ENCODE measurements around the gene FXYD4. TPM values are rescaled to one million over a fixed set of nuclear protein-coding genes. Genes with fewer than 3 reads are reported as not detected.

Gene FXYD4
- total and polyA plus RNA-seq, 2 of the 8 experiments (the other 6 are each of a cell fraction or from before 2014, with no cell fraction given) = not detected

GRCh38 chr10:43340619-43341018 lies 30.8 kb upstream of the FXYD4 start:
- Histone ChIP-seq H3K9me3 (ENCODE audit: insufficient read depth in 2 of 2, low read depth in 1 of 2, low read length in 1 of 2) (no peaks in the 10 kb centered on the region), H3K23ac (ENCODE audit: insufficient read length) (no peak overlapping the region), H3K23me2 (ENCODE audit: low read depth, low read length) (no peaks in the 10 kb centered on the region), H4K91ac (replicated peaks; ENCODE audit: insufficient read length, low read length) (no peak overlapping the region), H3K4me3 (ENCODE audit: extremely low read depth in 1 of 4, insufficient read depth in 2 of 4, low read depth in 3 of 4, low read length in 4 of 4) (no peak overlapping the region), H3K56ac (replicated peaks; ENCODE audit: insufficient read length, low read depth, low read length) (no peak overlapping the region), H3K36me3 (ENCODE audit: control insufficient read depth in 2 of 4, insufficient read depth in 4 of 4, low read length in 3 of 4) (no peaks in the 10 kb centered on the region), H3K27me3 (replicated peaks in 1 of 4; ENCODE audit: control insufficient read depth in 3 of 4, extremely low read depth in 1 of 4, insufficient read depth in 3 of 4, low read length in 3 of 4) (no peaks in the 10 kb centered on the region), H3K79me1 (ENCODE audit: low read depth, low read length) (no peaks in the 10 kb centered on the region), H2BK15ac (ENCODE audit: low read length) (peak overlapping the region; percentile 88; the same call in 1 of the 2 replicates), H2BK5ac (ENCODE audit: low read depth, low read length) (no peak overlapping the region), H2AK5ac (ENCODE audit: low read depth, low read length) (peak overlapping the region; percentile 48; the same call in 1 of the 2 replicates), H3K79me2 (ENCODE audit: control insufficient read depth in 1 of 2, insufficient read depth in 2 of 2, low read length in 2 of 2) (no peaks in the 10 kb centered on the region), H2BK20ac (ENCODE audit: low read length) (peak overlapping the region; percentile 72; the same call in 1 of the 2 replicates), H3K14ac (ENCODE audit: insufficient read length) (no peak overlapping the region), H2AFZ (ENCODE audit: low read length) (no peak overlapping the region), H4K5ac (ENCODE audit: insufficient read length, low read depth, low read length) (no peak overlapping the region), H3K27ac (ENCODE audit: low read depth, low read length) (no peak overlapping the region), H3K4me1 (replicated peaks in 1 of 4; ENCODE audit: control insufficient read depth in 3 of 4, insufficient read depth in 4 of 4, low read length in 3 of 4) (peaks cover 4 to 11% (median 7%) of the 10 kb centered on the region in 4 experiments), H4K8ac (ENCODE audit: extremely low read depth, insufficient read depth, low read length) (no peak overlapping the region), H2BK12ac (ENCODE audit: low read depth, low read length) (peak overlapping the region; percentile 87; the same call in 1 of the 2 replicates), H4K20me1 (replicated peaks in 1 of 2; ENCODE audit: control insufficient read depth in 1 of 2, insufficient read depth in 2 of 2, low read length in 2 of 2) (no peaks in the 10 kb centered on the region), H3K18ac (ENCODE audit: extremely low read depth, low read length) (peak overlapping the region; percentile 48), H2BK120ac (replicated peaks; ENCODE audit: low read depth, low read length) (peak overlapping the region; percentile 43), H3K9ac (replicated peaks in 1 of 4; ENCODE audit: extremely low read depth in 1 of 4, low read depth in 3 of 4, low read length in 3 of 4) (no peak overlapping the region), H3K4me2 (ENCODE audit: insufficient read depth in 1 of 2, low read depth in 2 of 2, low read length in 2 of 2) (no peak overlapping the region), H3K4ac (replicated peaks; ENCODE audit: insufficient read length, low read depth, low read length) (no peak overlapping the region)
- DNase-seq (ENCODE audit: low read depth in 1 of 2, low spot score in 2 of 2) (no peak), FAIRE-seq (no peak)
- POLR2A ChIA-PET (ENCODE audit: partially characterized antibody) = interaction anchor here (0.7 kb wide), 1 partner anchor 63 kb away, joined by 3 read pairs; no protein-coding TSS in a partner anchor
- CTCF ChIA-PET (ENCODE audit: partially characterized antibody) = interaction anchor here (0.8 to 3.2 kb wide), 6 partner anchors 9 to 136 kb away, joined by 3 to 17 read pairs (median 4); no protein-coding TSS in a partner anchor
- WGBS, 2 experiments (ENCODE audit: extremely low coverage in 1 of 2, insufficient coverage in 1 of 2, insufficient read length in 1 of 2, insufficient replicate concordance in 2 of 2, low coverage in 1 of 2, low lambda C conversion rate in 2 of 2, missing lambda C conversion rate in 1 of 2) = 92% methylated on average over 9 of the region's 9 CpGs; no CpG with 5 or more reads in 1 of the 2 experiments
- TF ChIP-seq HDAC2 (IDR thresholded peaks at IDR 0.05; ENCODE audit: borderline replicate concordance in 1 of 2, low read depth in 2 of 2, low read length in 2 of 2) = no peak
- TF ChIP-seq CTBP2 (IDR thresholded peaks at IDR 0.05; ENCODE audit: borderline replicate concordance, insufficient read depth, insufficient read length, low read length) = no peak
- TF ChIP-seq KDM5A (IDR thresholded peaks at IDR 0.05; ENCODE audit: low read length) = no peak
- no peak for TF ChIP-seq NRF1 (IDR thresholded peaks at IDR 0.05; ENCODE audit: low read depth, low read length)
- TF ChIP-seq YY1 (IDR thresholded peaks at IDR 0.05; ENCODE audit: low read depth, low read length) = no peak
- TF ChIP-seq CHD1 (IDR thresholded peaks at IDR 0.05; ENCODE audit: low read depth, low read length) = no peak
- TF ChIP-seq EGR1 (IDR thresholded peaks at IDR 0.05; ENCODE audit: borderline replicate concordance, low read depth, low read length) = no peak
- no peak for TF ChIP-seq GTF2F1 (IDR thresholded peaks at IDR 0.05; ENCODE audit: borderline replicate concordance, low read depth, low read length)
- no peak for TF ChIP-seq RFX5 (IDR thresholded peaks at IDR 0.05; ENCODE audit: borderline replicate concordance, low read depth, low read length)

Measured in H1 (cell line).